Right cardiac atrium (tissue), 5 donors: ENCODE results near the gene TP63. TPM values are rescaled to one million over a fixed set of nuclear protein-coding genes. Genes with fewer than 3 reads are reported as not detected.
A peak's percentile ranks its signal among the peaks of the same experiment; 100 is the strongest.

Experiments
- ATAC-seq, 2 donors: fragments of 200-7000 bp; cut with Tn5 transposase; one replicate each; pipeline versions ENCODE4 v1.8.0 to v1.9.1; 2020; ENCODE audit warnings: moderate library complexity in 2 of 2, mild to moderate bottlenecking in 1 of 2
- DNase-seq, 3 donors: peaks; one replicate each; pipeline ENCODE4 v3.0.0-alpha.2; 2020
- H3K27ac ChIP-seq: one replicate; pipeline ENCODE4 v1.5.1; 2013; ENCODE audit warnings: mild to moderate bottlenecking, low read length, control low read depth, moderate library complexity
- H3K27me3 ChIP-seq: one replicate; pipeline ENCODE4 v1.6.1; 2013; ENCODE audit not compliant: control insufficient read depth, insufficient read depth
- H3K4me1 ChIP-seq: one replicate; pipeline ENCODE4 v1.6.1; 2013; ENCODE audit warnings: low read length; ENCODE audit not compliant: control insufficient read depth, insufficient read depth
- H3K4me3 ChIP-seq: one replicate; pipeline ENCODE4 v1.5.1; 2013; ENCODE audit warnings: low read length, control low read depth
- H3K9me3 ChIP-seq: one replicate; pipeline ENCODE4 v1.6.1; 2013; ENCODE audit warnings: low read length; ENCODE audit not compliant: control insufficient read depth
- WGBS: extraction: QIAGEN DNeasy Blood & Tissue Kit; methylation state at CpG from one replicate; pipeline ENCODE4 v1.1.7; 2013; 5-methylcytosine and 5-hydroxymethylcytosine counted together
- intact Hi-C, 4 donors: fragments of 100-400 bp; cut with DNase I; formaldehyde crosslinking; loops; one replicate each; pipeline versions ENCODE4 v1.11.0 to v1.14.0; 2022 to 2023
- polyA plus RNA-seq: library from polyadenylated mRNA; stranded (reverse); fragments of 200-250 nt; gene quantifications from one replicate; pipeline ENCODE4 v1.2.3, GENCODE V29; 2013
- total RNA-seq, 4 donors: library from RNA; stranded (reverse); fragmentation: NEBNext Ultra II Directional; extraction: Animal tissue kit (Norgen Biotek cat#: 25700); gene quantifications; one replicate each; pipeline ENCODE4 v1.2.1, GENCODE V29; 2021
- donor health status: healthy with polysubstance abuse.
- donor health status: DM: no; HTN: yes; CAD: no.
- donor health status: DM: no; HTN: no; CAD: no.
- donor health status: DM: no; HTN: yes; CAD: no; lungs with severe emphysema.
- donor health status: DM: yes; HTN: yes; CAD: no.

The TP63 gene
- total and polyA plus RNA-seq, 5 donors, result 0.25 to 0.71 (median 0.56) TPM

DNA sequence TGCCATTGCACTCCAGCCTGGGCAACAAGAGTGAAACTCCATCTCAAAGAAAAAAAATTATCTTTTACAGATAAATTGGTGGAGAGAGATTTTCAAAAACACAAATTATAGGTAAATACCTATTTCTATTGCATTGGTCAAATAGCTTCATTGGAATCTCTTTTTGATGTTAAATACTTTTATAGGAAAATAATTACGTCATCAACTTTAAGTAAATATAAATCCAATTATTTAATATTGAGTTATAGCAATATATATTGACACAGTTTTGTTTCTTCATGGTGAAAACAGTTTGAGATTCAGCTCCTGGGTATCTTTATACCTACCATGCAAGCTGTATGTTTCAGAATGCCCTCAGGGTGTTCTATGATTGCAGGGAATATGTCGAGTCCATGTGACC lies 172.1 kb downstream of the TP63 start:
- no peaks in the 10 kb centered on the region for H3K4me1 ChIP-seq
- 97% methylated on average over 2 of the region's 2 CpGs for WGBS
- no peak overlapping the region for H3K4me3 ChIP-seq
- no peaks in the 10 kb centered on the region for H3K9me3 ChIP-seq
- ATAC-seq, result no peak
- no peak for DNase-seq
- H3K27ac ChIP-seq, result no peak overlapping the region
- H3K27me3 ChIP-seq, result no peaks in the 10 kb centered on the region
- intact Hi-C loops, result no loop called here

DNA sequence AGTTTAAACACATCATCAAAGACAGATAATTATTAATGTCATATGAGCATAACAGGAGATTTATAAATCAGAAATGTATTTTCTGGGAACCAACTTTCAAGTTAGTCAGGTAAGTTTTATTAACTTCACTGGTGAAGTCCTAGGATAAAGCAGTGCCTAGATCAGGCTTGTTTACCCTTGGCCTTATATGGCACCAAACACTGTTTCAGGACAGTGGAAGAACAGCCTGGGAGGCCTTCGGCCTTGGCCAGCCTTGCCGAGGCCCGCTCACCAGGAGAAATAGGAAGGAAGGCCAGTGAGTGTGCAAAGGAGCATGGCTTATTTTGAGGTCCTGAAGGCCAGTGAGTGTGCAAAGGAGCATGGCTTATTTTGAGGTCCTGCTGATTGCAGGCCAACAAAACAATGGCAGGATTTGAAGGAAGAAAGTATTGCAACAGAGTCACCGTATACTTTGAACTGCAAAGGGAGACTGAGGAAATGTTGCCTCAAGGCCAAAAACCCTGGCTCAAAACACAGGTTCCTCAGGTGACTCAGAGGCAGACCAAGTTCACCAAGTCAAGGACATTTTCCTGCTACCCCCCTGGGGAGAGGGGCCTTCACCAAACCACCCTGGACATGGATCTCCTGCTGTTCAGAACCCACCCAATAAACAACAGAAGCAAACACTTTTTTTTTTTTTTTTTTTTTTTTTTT lies 174.3 kb downstream of the TP63 start:
- DNase-seq (no peak), ATAC-seq (no peak)
- H3K4me3 ChIP-seq, result no peak overlapping the region
- intact Hi-C loops, result loop anchor here in 1 of 4 donors (2.0 kb wide), 1 partner anchor 21 kb away; no protein-coding TSS in a partner anchor
- no peaks in the 10 kb centered on the region for H3K9me3 ChIP-seq
- WGBS, result 96% methylated on average over 4 of the region's 4 CpGs
- no peaks in the 10 kb centered on the region for H3K27me3 ChIP-seq
- H3K4me1 ChIP-seq, result no peaks in the 10 kb centered on the region
- no peak overlapping the region for H3K27ac ChIP-seq

DNA sequence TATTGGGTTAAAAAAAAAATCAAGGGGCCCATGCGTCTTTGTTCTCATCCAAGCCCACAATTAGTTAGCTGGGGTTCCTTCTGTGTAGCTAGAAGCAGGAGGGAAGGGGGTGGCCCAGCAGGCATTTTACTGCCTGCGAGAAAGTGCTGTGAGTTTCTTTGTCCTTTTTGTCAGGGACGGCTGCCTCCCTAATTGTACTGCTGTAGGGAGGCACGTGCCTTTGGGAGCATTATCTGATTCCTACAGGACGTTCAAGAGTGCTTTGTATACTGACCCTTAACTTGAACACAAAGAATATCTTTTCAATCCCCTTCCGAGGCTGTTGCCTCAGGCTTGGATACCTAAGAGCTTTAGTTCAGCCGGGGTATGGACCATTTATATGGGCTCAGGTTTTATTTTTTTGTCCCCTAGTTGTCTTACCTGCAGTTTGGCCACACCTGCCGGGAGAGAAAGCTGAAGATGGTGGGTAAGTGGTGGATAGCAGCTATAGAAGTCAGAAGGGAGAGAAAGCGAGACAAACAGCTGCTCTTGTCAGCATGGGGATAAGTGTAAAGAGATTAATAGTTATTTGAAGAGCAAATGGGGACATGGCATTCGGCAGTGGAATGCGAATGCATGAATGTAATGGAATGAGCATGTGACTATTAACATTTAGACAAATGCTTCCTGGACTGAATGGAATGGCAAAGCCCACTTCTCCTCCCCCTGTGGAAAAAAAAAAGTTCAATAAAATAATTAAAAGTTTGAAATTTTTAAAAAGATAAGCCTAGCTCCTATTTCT lies 175.2 kb downstream of the TP63 start:
- Histone ChIP-seq H3K27ac (no peak overlapping the region), H3K9me3 (no peaks in the 10 kb centered on the region), H3K27me3 (no peaks in the 10 kb centered on the region), H3K4me3 (no peak overlapping the region), H3K4me1 (no peaks in the 10 kb centered on the region)
- WGBS, result 52% methylated on average over 11 of the region's 11 CpGs
- DNase-seq (no peak), ATAC-seq (peak in 1 of 2 donors; percentile 38)
- intact Hi-C loops, result no loop called here

DNA sequence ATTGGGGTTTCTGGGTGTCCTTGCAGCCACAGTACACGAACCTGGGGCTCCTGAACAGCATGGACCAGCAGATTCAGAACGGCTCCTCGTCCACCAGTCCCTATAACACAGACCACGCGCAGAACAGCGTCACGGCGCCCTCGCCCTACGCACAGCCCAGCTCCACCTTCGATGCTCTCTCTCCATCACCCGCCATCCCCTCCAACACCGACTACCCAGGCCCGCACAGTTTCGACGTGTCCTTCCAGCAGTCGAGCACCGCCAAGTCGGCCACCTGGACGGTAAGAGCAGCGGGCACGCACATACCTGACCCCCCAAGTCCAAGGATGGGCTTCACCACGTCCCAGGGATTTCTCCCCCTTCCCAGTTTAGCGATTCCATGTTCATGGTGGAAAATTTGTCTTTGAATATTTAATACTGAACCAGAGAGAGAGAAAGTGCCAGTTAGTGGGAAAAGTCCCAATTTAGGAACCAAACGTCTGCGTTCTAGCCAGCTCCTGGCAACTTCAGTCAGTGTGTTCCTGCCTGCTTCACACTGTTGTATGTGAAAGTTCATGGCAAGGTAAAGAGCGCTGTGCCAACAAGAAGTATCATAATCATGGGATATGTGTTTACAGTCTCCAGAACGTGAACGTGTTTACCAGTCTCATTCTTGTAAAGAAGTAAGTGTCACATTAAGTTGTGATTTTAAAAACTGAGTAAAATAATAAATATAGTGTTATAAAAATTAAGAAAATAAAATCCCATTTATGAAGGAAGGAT lies 177.2 kb downstream of the TP63 start:
- no peak overlapping the region for H3K4me3 ChIP-seq
- H3K27ac ChIP-seq, result no peak overlapping the region
- H3K27me3 ChIP-seq, result no peaks in the 10 kb centered on the region
- peak in 1 of 3 donors; percentile 50 for DNase-seq
- no peaks in the 10 kb centered on the region for H3K9me3 ChIP-seq
- no peak for ATAC-seq
- WGBS, result 93% methylated on average over 29 of the region's 29 CpGs
- intact Hi-C loops, result no loop called here
- no peaks in the 10 kb centered on the region for H3K4me1 ChIP-seq

DNA sequence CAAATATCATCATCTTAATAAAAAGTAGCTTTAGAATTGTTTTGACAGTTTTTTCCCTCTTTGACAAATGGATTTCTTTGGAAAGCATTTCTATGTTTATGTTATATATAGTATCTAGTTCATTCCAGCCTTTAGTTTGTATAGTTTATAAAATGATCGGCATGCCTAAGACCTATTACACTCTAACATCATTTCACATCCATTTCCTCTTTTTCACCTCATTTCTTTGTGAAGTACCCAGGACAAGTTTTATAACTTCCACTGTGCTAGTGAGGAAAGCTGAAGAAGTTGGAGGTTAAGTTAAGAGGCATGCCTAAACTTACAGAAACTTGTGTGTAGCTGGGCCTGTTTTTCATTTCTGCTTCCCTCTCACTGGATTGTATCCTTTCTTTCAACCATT lies 178.4 kb downstream of the TP63 start:
- DNase-seq (no peak), ATAC-seq (no peak)
- no peak overlapping the region for H3K4me3 ChIP-seq
- no peaks in the 10 kb centered on the region for H3K9me3 ChIP-seq
- no peak overlapping the region for H3K27ac ChIP-seq
- H3K27me3 ChIP-seq, result no peaks in the 10 kb centered on the region
- H3K4me1 ChIP-seq, result no peaks in the 10 kb centered on the region
- WGBS, result 91% methylated on average over 1 of the region's 1 CpG
- intact Hi-C loops, result no loop called here

DNA sequence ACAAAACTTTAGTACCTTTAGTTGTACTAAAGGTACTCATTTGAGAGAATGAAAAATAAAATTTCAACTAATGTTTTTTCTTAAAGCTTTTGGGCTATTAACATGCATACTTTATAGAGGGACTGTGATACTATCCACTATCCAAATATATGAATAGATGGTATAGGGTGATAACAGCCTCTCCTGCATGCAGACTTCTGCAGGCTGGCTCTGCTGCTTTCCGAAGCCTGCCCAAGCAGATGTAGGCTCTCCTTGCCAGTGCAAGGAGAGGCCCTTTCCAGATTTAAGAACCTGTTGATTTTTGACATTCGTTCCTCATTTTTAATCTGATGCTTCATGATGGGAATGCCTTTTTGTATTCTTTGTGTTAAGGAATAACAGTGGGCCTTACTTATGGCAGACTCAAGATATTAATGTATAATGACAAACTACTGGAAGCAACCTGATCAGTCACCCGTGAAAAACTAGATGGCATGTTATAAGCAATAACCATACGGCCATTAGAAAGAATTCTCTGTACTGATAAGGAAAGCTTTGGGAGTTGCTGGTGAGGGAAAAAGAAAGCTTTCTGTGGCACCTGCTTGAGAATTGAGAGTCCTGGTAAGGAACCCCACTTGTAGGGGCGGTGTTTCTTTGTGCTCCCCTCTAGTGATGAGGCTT lies 181.7 kb downstream of the TP63 start:
- intact Hi-C loops, result no loop called here
- ATAC-seq, result no peak
- H3K4me1 ChIP-seq, result no peaks in the 10 kb centered on the region
- DNase-seq, result no peak
- 91% methylated on average over 5 of the region's 5 CpGs for WGBS
- no peak overlapping the region for H3K4me3 ChIP-seq
- no peak overlapping the region for H3K27ac ChIP-seq
- no peaks in the 10 kb centered on the region for H3K9me3 ChIP-seq
- no peaks in the 10 kb centered on the region for H3K27me3 ChIP-seq

DNA sequence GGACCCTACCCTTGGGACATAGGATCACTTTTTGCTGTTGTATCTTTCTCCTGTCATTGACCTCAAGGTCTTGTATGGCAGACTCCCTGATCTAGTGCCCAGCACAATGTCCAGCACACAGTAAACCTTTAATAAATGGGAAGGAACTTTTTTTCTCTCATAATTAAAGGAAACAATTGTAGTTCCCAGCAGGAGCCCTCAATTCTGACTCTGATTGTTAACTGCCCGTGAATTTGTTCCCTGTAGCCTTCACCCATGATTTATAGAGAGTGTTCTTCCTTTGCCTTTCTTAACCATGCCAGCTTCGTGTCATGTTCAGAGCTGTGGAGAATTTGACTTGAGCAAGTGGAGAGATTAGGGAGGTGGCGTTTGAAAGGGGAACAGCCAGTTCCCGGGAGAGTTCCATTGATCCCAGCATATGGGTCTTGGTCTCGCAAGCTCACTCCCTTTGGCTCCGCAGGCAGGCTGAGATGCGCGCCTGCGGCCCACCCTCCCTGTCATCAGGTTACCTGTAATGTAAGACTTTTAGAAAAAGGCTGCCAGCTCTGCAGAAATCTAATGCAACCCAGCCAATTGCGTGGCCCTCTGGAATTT lies 182.6 kb downstream of the TP63 start:
- Histone ChIP-seq H3K27ac (no peak overlapping the region), H3K9me3 (no peaks in the 10 kb centered on the region), H3K4me3 (no peak overlapping the region), H3K4me1 (no peaks in the 10 kb centered on the region), H3K27me3 (no peaks in the 10 kb centered on the region)
- WGBS, result 69% methylated on average over 10 of the region's 10 CpGs
- peak in 1 of 3 donors; percentile 12 for DNase-seq
- intact Hi-C loops, result no loop called here
- ATAC-seq, result peak; percentile 36 to 62

DNA sequence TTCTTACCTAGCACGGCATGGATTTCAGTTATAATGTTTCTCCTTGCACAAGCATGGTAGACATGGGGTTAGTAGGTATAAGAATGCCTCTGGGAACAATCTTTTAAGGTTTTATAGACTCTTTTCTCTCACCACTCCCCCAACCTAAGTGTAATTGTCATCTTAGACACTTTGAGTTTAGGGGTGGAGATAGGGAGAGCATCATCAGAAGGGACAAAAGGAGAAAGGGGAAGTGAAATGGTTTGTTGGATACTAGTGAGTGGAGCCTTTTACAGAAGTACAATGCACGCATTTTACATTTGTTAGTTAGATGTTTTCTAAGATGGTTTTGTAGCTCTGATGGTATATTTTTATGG lies 189.2 kb downstream of the TP63 start:
- no peaks in the 10 kb centered on the region for H3K4me1 ChIP-seq
- no peaks in the 10 kb centered on the region for H3K27me3 ChIP-seq
- H3K27ac ChIP-seq, result no peak overlapping the region
- WGBS, result 99% methylated on average over 2 of the region's 2 CpGs
- no peaks in the 10 kb centered on the region for H3K9me3 ChIP-seq
- intact Hi-C loops, result no loop called here
- DNase-seq (no peak), ATAC-seq (no peak)
- no peak overlapping the region for H3K4me3 ChIP-seq

DNA sequence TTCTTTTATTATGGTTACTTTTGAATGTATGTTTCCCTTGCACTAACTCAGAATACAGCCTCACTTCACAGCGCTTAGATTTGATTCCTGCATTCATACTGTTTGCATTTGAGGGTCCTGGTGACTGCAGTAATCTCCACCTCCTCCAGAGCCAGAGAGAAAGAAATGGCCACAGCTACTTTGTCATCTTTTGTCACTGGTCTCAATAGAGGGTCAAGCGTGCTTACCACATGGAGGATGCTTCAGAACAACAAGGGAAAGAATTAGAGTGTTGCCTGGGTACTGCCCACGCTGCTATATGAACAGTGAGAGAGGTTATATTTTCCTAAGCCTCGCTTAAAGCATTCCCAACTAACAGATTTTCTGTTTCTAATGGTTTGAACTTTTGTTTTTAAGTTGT lies 190.1 kb downstream of the TP63 start:
- intact Hi-C loops, result no loop called here
- Histone ChIP-seq H3K9me3 (no peaks in the 10 kb centered on the region), H3K4me3 (no peak overlapping the region), H3K27me3 (no peaks in the 10 kb centered on the region), H3K27ac (no peak overlapping the region), H3K4me1 (no peaks in the 10 kb centered on the region)
- WGBS, result 66% methylated on average over 4 of the region's 4 CpGs
- DNase-seq (no peak), ATAC-seq (no peak)

DNA sequence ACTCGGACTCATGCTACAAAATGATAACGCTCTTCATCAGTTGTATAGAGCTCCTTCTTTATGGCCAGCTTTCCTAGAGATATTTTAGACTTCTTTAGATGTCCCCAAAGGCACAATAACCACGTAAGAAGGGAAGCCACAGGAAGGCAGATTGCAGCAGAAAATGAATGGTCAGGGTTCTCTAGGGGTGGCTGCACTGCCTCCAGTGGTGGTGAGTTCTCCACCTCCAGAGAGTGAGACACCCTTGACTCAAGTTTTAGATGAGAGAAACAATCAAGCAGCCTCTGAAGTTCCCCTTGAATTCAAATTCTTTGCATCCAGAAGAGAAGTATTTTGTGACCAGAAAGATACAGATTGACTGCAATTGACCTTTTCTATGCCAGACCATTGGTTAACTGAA lies 191.5 kb downstream of the TP63 start:
- Histone ChIP-seq H3K4me1 (no peaks in the 10 kb centered on the region), H3K9me3 (no peaks in the 10 kb centered on the region), H3K4me3 (no peak overlapping the region), H3K27ac (no peak overlapping the region), H3K27me3 (no peaks in the 10 kb centered on the region)
- ATAC-seq (no peak), DNase-seq (no peak)
- 45% methylated on average over 3 of the region's 3 CpGs for WGBS
- intact Hi-C loops, result no loop called here
